Thyroid gland (tissue), 4 donors: Measurements from ENCODE around the gene ALPI. TPM values are rescaled to one million over a fixed set of nuclear protein-coding genes. Genes with fewer than 3 reads are reported as not detected.

ENCODE experiments used
- DNase-seq, 2 donors: peaks; one replicate each; pipeline ENCODE4 v3.0.0-alpha.2; 2019
- H3K27ac ChIP-seq, 3 donors: fragments of 200-600 bp; sonication (generic); 1 replicate in 2 of 3; 2 replicates in 1 of 3; pipeline ENCODE4 v1.5.1; 2016 to 2019; ENCODE audit warnings: mild to moderate bottlenecking in 1 of 3, moderate library complexity in 1 of 3
- H3K27me3 ChIP-seq: fragments of 200-600 bp; sonication (generic); one replicate; pipeline ENCODE4 v1.5.1; 2019
- H3K36me3 ChIP-seq, 2 donors: fragments of 200-600 bp; sonication (generic); one replicate each; pipeline ENCODE4 v1.5.1; 2016 to 2019
- H3K4me1 ChIP-seq, 2 donors: fragments of 200-600 bp; sonication (generic); one replicate each; pipeline ENCODE4 v1.5.1; 2017 to 2019
- H3K4me3 ChIP-seq, 3 donors: fragments of 200-600 bp; sonication (generic); replicated peaks in 1 of 3; 1 replicate in 2 of 3; 2 replicates in 1 of 3; pipeline ENCODE4 v1.5.1; 2016; ENCODE audit warnings: mild to moderate bottlenecking in 1 of 3
- H3K9me3 ChIP-seq: fragments of 200-600 bp; sonication (generic); one replicate; pipeline ENCODE4 v1.5.1; 2017
- CTCF ChIP-seq, 6 experiments: fragments of 200-600 bp in 3 of 6; fragments of 450-650 bp in 3 of 6; sonication (generic) in 3 of 6; IDR thresholded peaks; one replicate each; pipeline ENCODE4 v1.5.1; 2016 to 2019; ENCODE audit warnings: antibody characterized with exemption in 6 of 6, mild to moderate bottlenecking in 2 of 6, inconsistent platforms in 1 of 6, moderate library complexity in 1 of 6
- POLR2A ChIP-seq, 2 donors: fragments of 450-650 bp; IDR thresholded peaks; one replicate each; pipeline ENCODE4 v1.6.1; 2017; ENCODE audit warnings: antibody characterized with exemption in 2 of 2, mild to moderate bottlenecking in 2 of 2, moderate library complexity in 1 of 2
- WGBS, 2 donors: methylation state at CpG; one replicate each; pipeline ENCODE4 v1.1.5; 2017; 5-methylcytosine and 5-hydroxymethylcytosine counted together
- intact Hi-C: fragments of 100-400 bp; cut with DNase I; formaldehyde crosslinking; loops from one replicate; pipeline ENCODE4 v1.15.1; 2023
- total RNA-seq, 4 donors: library from RNA; depleted of rRNA; stranded (reverse); fragments of >200 nt; gene quantifications; one replicate each; pipeline ENCODE4 v1.2.3, GENCODE V29; 2016

Gene ALPI
- total RNA-seq, 4 donors from 2014 or later, result not detected

GRCh38 chr2:232457121-232458011, 1.4 kb downstream of the ALPI start:
- intact Hi-C loops, result no loop called here

DNA sequence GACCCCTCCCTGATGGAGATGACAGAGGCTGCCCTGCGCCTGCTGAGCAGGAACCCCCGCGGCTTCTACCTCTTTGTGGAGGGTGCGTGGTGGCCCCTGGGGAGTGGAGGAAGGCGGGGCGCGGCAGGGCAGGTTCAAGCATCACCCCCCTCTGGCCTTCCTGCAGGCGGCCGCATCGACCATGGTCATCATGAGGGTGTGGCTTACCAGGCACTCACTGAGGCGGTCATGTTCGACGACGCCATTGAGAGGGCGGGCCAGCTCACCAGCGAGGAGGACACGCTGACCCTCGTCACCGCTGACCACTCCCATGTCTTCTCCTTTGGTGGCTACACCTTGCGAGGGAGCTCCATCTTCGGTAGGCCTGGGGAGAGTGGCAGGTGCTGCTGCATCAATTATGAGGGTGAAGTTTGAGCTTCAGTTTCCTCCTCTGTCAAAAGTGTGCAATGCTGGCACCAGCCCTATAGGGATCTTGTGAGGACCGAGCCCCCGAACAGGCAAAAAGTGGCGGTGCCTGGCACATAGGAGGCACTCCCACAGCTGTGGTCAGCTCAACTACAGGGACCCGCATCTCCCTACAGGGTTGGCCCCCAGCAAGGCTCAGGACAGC, 2.2 kb downstream of the ALPI start:
- no peak overlapping the region for H3K27ac ChIP-seq
- no peak for DNase-seq
- TF ChIP-seq POLR2A (IDR thresholded peaks at IDR 0.05) (no peak), CTCF (IDR thresholded peaks at IDR 0.05) (no peak)
- intact Hi-C loops, result no loop called here
- no peaks in the 10 kb centered on the region for H3K36me3 ChIP-seq
- H3K4me1 ChIP-seq, result no peaks in the 10 kb centered on the region
- H3K4me3 ChIP-seq, result no peak overlapping the region
- 87 to 89% methylated on average over 10 to 19 of the region's 25 CpGs for WGBS, 2 donors
- no peaks in the 10 kb centered on the region for H3K27me3 ChIP-seq
- H3K9me3 ChIP-seq, result no peaks in the 10 kb centered on the region

More at GRCh38 chr2:232457121-232458011, 1.4 kb downstream of the ALPI start:
- H3K4me1 ChIP-seq, result no peaks in the 10 kb centered on the region
- no peaks in the 10 kb centered on the region for H3K27me3 ChIP-seq
- H3K4me3 ChIP-seq, result no peak overlapping the region
- no peak overlapping the region for H3K27ac ChIP-seq
- WGBS, 2 donors, result 81 to 91% methylated on average over 11 to 19 of the region's 21 CpGs
- DNase-seq, result no peak
- TF ChIP-seq POLR2A (IDR thresholded peaks at IDR 0.05) (no peak), CTCF (IDR thresholded peaks at IDR 0.05) (no peak)
- H3K36me3 ChIP-seq, result no peaks in the 10 kb centered on the region
- no peaks in the 10 kb centered on the region for H3K9me3 ChIP-seq

GRCh38 chr2:232458661-232459418, 2.9 kb downstream of the ALPI start:
- TF ChIP-seq POLR2A (IDR thresholded peaks at IDR 0.05) (no peak), CTCF (IDR thresholded peaks at IDR 0.05) (no peak)
- DNase-seq, result no peak
- no peaks in the 10 kb centered on the region for H3K27me3 ChIP-seq
- H3K9me3 ChIP-seq, result no peaks in the 10 kb centered on the region
- no peak overlapping the region for H3K27ac ChIP-seq
- intact Hi-C loops, result no loop called here
- no peaks in the 10 kb centered on the region for H3K36me3 ChIP-seq
- 57 to 67% methylated on average over 31 to 42 of the region's 56 CpGs for WGBS, 2 donors
- H3K4me1 ChIP-seq, result no peaks in the 10 kb centered on the region
- no peak overlapping the region for H3K4me3 ChIP-seq

- H3K27ac ChIP-seq, result no peak overlapping the region
- H3K4me3 ChIP-seq, result no peak overlapping the region
- no peaks in the 10 kb centered on the region for H3K36me3 ChIP-seq
- H3K4me1 ChIP-seq, result no peaks in the 10 kb centered on the region
- no peak for DNase-seq
- no peaks in the 10 kb centered on the region for H3K9me3 ChIP-seq
- intact Hi-C loops, result no loop called here
- H3K27me3 ChIP-seq, result no peaks in the 10 kb centered on the region
- TF ChIP-seq CTCF (IDR thresholded peaks at IDR 0.05) (no peak), POLR2A (IDR thresholded peaks at IDR 0.05) (no peak)
- WGBS, 2 donors, result 84 to 85% methylated on average over 11 of the region's 11 CpGs
Measured at GRCh38 chr2:232459419-232460035, 3.6 kb downstream of the ALPI start.
